Fibroblast of skin of right quadriceps (primary cell): Measurements from ENCODE around the gene LSM14B.

ENCODE experiments used
- DNase-seq: peaks from one replicate; pipeline ENCODE4 v3.0.0-alpha.2; 2013

Gene LSM14B

GRCh38 chr20:62133051-62133845 lies 11.0 kb downstream of the LSM14B start:
- no peak for DNase-seq

GRCh38 chr20:62133864-62134263 lies 11.6 kb downstream of the LSM14B start:
- no peak for DNase-seq

- no peak for DNase-seq
Measured at GRCh38 chr20:62134735-62135231, 12.5 kb downstream of the LSM14B start.

- no peak for DNase-seq
Measured at GRCh38 chr20:62135573-62136266, 13.4 kb downstream of the LSM14B start.

GRCh38 chr20:62136283-62137091 lies 14.2 kb downstream of the LSM14B start:
- peak; percentile 50 for DNase-seq

GRCh38 chr20:62137092-62137384 lies 14.8 kb downstream of the LSM14B start:
- DNase-seq, result no peak

GRCh38 chr20:62137478-62138203 lies 15.4 kb downstream of the LSM14B start:
- DNase-seq, result no peak

GRCh38 chr20:62138204-62138543 lies 15.9 kb downstream of the LSM14B start:
- no peak for DNase-seq

- no peak for DNase-seq
Measured at GRCh38 chr20:62138912-62139311, 16.6 kb downstream of the LSM14B start.

- no peak for DNase-seq
Measured at GRCh38 chr20:62139636-62140035, 17.4 kb downstream of the LSM14B start.

- no peak for DNase-seq
Measured at GRCh38 chr20:62141043-62141396, 18.7 kb downstream of the LSM14B start.

GRCh38 chr20:62141397-62142251 lies 19.3 kb downstream of the LSM14B start:
- no peak for DNase-seq

GRCh38 chr20:62142252-62143080 lies 20.2 kb downstream of the LSM14B start:
- DNase-seq, result no peak

GRCh38 chr20:62143081-62143956 lies 21.0 kb downstream of the LSM14B start, which contains the start of the genes PSMA7 and SS18L1:
TSS of gene PSMA7 (minus strand) at chr20:62143394. CDS start at chr20:62143303, 91 bp downstream.
TSS of gene SS18L1 (plus strand) at chr20:62143769. CDS start at chr20:62143821, 52 bp downstream.
- DNase-seq, result peak; percentile 88

GRCh38 chr20:62143957-62144825 lies 21.9 kb downstream of the LSM14B start:
- peak; percentile 48 for DNase-seq

- DNase-seq, result no peak
Measured at GRCh38 chr20:62145688-62146018, 23.4 kb downstream of the LSM14B start.

GRCh38 chr20:62146019-62146755 lies 23.9 kb downstream of the LSM14B start:
- no peak for DNase-seq

GRCh38 chr20:62147125-62147524 lies 24.9 kb downstream of the LSM14B start:
- no peak for DNase-seq
